ENCODE results near the gene GLT6D1. TPM values are rescaled to one million over a fixed set of nuclear protein-coding genes. Genes with fewer than 3 reads are reported as not detected.

GLT6D1 gene
- total RNA-seq, 6 experiments from 2014 or later, result not detected

- Histone ChIP-seq H3K4me3 (no peak overlapping the region), H3K27me3 (no peaks in the 10 kb centered on the region), H3K4me1 (no peaks in the 10 kb centered on the region), H3K9me3 (no peaks in the 10 kb centered on the region), H3K36me3 (no peaks in the 10 kb centered on the region), H3K27ac (no peak overlapping the region)
- no peak for DNase-seq
- TF ChIP-seq POLR2A (IDR thresholded peaks at IDR 0.05) (no peak), CTCF (IDR thresholded peaks at IDR 0.05) (no peak)
- ATAC-seq, result no peak
- WGBS (ENCODE audit: insufficient coverage, low coverage, low lambda C conversion rate, missing lambda C conversion rate), result 45% methylated on average over 5 of the region's 19 CpGs
- intact Hi-C loops (cut with DNase I), result no loop called here
Measured at GRCh38 chr9:135582966-135583687, 56.2 kb downstream of the GLT6D1 start.

- intact Hi-C loops (cut with DNase I), result no loop called here
- TF ChIP-seq CTCF (IDR thresholded peaks at IDR 0.05) (no peak), POLR2A (IDR thresholded peaks at IDR 0.05) (no peak)
- Histone ChIP-seq H3K27ac (no peak overlapping the region), H3K4me3 (no peak overlapping the region), H3K4me1 (no peaks in the 10 kb centered on the region), H3K9me3 (no peaks in the 10 kb centered on the region), H3K27me3 (no peaks in the 10 kb centered on the region), H3K36me3 (no peaks in the 10 kb centered on the region)
- WGBS (ENCODE audit: insufficient coverage, low coverage, low lambda C conversion rate, missing lambda C conversion rate), result 59% methylated on average over 5 of the region's 14 CpGs
- DNase-seq, result peak in 1 of 3 donors; percentile 42
- ATAC-seq, result no peak
Measured at GRCh38 chr9:135582541-135582940, 56.8 kb downstream of the GLT6D1 start.

- TF ChIP-seq POLR2A (IDR thresholded peaks at IDR 0.05), result no peak
- TF ChIP-seq CTCF (IDR thresholded peaks at IDR 0.05), result no peak
- no peak overlapping the region for H3K27ac ChIP-seq
- no peak overlapping the region for H3K4me3 ChIP-seq
- no peaks in the 10 kb centered on the region for H3K9me3 ChIP-seq
- no peaks in the 10 kb centered on the region for H3K4me1 ChIP-seq
- H3K36me3 ChIP-seq, result no peaks in the 10 kb centered on the region
- peak in 1 of 3 donors; percentile 31 for DNase-seq
- H3K27me3 ChIP-seq, result no peaks in the 10 kb centered on the region
- ATAC-seq, result no peak
- intact Hi-C loops (cut with DNase I), result no loop called here
- 75% methylated on average over 11 of the region's 18 CpGs for WGBS (ENCODE audit: insufficient coverage, low coverage, low lambda C conversion rate, missing lambda C conversion rate)
Measured at GRCh38 chr9:135581636-135582426, 57.5 kb downstream of the GLT6D1 start.

- Histone ChIP-seq H3K4me3 (no peak overlapping the region), H3K36me3 (no peaks in the 10 kb centered on the region), H3K9me3 (no peaks in the 10 kb centered on the region), H3K27me3 (no peaks in the 10 kb centered on the region), H3K27ac (no peak overlapping the region), H3K4me1 (no peaks in the 10 kb centered on the region)
- no peak for ATAC-seq
- 44% methylated on average over 4 of the region's 11 CpGs for WGBS (ENCODE audit: insufficient coverage, low coverage, low lambda C conversion rate, missing lambda C conversion rate)
- TF ChIP-seq POLR2A (IDR thresholded peaks at IDR 0.05) (no peak), CTCF (IDR thresholded peaks at IDR 0.05) (no peak)
- intact Hi-C loops (cut with DNase I), result no loop called here
- peak in 1 of 3 donors; percentile 30 for DNase-seq
Measured at GRCh38 chr9:135580664-135581380, 58.5 kb downstream of the GLT6D1 start.
